HG02642 (cell line): ENCODE measurements around the gene LRRTM4.
"Not testable (repeated sequence)": the region's sequence is repeated elsewhere in the genome, so short reads cannot be mapped to it uniquely, and the experiment has no call there.

Source experiments
- ATAC-seq: cut with Tn5 transposase; IDR thresholded peaks from one replicate; pipeline ENCODE4 v1.9.1; 2021; ENCODE audit warnings: mild to moderate bottlenecking; ENCODE audit not compliant: unreplicated experiment, poor library complexity

LRRTM4 gene

DNA sequence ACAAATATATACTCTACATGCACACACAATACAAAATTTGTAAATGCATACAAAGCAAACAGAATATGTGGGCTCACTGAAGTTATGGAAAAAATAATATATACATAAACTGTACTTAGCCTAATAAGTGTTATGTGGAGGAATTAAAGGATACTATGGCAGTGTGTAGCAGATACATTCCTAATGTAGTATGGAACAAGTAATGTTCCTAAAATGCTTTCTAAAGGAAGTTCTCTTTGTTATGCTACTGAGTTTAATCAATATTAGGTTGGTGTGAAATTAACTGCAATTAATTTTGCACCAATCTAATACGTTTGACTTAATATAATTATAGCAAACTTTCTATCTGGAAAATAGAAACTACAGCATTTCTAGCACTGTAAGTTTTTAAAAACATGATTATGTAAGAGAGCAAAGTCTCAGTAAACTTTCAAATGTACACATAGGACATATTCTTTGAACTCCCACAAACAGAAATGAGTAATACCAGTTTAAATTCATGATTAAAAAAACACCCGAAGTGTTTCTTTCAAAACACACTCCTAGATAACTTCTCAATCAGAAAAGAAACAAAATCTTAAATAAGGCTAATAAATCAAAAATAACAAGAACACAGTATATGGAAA lies 331.3 kb downstream of the LRRTM4 start:
- ATAC-seq: no peak

DNA sequence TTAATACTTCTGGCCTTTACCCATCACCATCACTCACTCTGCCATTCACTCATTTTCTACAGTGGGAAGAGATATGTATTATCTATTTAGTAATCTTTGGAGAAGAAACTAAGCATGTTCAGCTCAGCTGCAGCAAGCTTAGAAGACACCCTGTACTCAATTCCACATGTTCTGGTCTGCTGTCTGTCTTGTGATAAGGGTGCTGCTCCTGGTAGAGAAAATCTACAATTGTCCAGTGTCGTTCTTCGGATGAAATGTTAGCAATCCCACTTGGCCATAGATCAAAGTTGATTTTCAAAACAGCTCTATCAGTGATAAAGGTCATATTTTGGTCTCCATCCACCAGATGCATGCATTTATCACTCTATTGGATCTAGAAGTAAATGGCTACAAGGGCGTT lies 337.1 kb downstream of the LRRTM4 start:
- no peak for ATAC-seq

DNA sequence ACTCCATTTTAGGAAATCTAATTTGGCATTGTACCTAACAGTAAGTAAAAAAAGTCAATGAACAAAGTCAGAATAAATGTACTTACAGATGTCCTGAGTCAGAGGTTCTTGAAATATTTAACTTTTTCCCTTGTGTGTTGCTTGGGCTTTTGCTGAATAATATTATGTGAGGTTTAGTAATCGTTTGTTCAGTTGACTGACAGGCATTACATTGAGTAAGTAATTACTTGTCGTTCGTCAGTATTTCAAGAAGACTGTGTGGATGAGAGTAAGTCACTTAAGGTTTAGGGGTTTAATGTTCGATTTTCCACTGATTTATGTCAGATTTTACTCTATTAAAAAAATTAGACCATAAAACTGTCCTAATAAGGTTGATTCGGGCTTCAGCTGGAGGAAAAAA lies 342.9 kb downstream of the LRRTM4 start:
- no peak for ATAC-seq

DNA sequence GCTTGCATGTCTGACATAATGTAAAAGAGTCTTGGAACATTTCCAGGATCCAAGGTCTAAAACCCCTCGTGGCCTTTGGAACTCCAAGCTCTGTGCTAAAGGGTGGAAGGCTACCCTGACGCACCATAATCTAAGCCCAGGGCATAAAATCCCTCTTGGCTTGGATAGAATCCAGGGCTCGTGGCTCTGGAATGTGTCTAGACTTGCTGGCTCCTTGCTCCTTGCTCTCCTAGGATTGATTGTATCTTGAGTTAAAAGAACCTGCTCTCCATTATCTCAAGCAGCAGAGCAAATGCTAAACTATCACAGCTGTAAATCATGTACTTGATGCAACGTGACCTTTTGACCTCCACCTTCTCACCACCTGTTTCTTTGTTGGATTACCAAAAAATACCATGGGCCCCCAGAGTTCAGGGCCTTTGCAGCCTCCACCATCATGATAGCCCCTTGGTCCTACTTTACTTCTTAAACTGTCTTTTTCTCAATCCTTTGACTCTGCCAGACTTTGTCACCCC lies 346.9 kb downstream of the LRRTM4 start:
- ATAC-seq: not testable (repeated sequence)

DNA sequence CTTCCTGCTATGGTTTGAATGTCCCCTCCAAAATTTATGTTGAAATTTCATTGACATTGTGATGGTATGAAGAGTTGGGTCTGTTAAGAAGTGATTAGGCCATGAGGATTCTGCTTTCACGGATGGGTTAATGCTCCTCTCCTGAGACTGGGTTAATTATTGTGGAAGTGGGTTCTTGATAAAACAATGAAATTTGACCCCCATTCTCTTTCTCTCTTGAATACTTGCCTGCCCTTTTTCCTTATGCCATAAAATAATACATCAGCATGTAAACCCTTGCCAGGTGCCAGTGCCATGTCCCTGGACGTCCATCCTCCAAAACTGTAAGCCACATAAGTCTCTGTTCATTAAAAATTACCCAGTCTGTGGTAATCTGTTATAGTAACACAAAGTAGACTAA lies 352.8 kb downstream of the LRRTM4 start:
- ATAC-seq: no peak

DNA sequence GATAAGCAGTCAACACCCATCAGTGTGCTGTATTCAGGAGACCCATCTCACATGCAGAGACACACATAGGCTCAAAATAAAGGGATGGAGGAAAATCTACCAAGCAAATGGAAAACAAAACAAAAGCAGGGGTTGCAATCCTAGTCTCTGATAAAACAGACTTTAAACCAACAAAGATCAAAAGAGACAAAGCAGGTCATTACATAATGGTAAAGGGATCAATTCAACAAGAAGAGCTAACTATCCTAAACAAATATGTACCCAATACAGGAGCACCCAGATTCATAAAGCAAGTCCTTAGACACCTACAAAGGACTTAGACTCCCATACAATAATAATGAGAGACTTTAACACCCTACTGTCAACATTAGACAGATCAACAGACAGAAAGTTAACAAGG lies 358.2 kb downstream of the LRRTM4 start:
- ATAC-seq: not testable (repeated sequence)

DNA sequence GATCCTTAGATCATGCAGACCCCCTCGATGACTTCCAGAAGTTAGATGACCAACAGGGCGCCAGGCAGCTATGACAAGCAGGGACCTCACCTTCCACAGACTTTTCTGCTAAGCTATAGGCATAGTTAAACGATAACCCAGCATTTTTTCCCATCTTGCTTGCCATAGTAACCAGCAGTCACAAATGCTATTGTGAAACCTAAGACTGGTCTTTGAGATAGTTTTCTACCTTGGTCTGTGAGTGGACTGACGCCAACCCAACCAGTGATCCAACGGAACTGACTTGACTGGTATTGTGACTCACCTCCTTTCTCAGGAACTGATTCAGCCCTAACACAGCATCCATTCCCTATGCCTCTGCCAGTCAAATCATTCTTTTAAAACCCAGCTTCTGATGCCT lies 361.2 kb downstream of the LRRTM4 start:
- no peak for ATAC-seq

DNA sequence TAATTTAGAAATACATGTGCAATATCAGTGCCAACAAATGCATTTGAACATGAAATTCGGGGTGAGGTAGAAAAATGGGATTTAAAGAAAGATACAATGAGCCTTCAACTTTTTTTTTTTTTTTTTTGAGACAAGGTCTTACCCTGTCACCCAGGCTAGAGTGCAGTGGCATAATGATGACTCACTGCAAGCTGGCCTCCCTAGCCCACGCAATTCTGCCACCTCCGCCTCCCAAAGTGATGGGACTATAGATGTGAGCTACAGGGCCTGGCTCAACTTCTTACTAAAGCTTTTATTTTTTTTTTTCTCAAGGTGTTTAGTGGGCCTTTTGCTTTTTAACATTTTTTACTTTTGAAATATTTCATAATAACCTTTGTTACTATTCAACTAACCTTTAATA lies 365.6 kb downstream of the LRRTM4 start:
- no peak for ATAC-seq

DNA sequence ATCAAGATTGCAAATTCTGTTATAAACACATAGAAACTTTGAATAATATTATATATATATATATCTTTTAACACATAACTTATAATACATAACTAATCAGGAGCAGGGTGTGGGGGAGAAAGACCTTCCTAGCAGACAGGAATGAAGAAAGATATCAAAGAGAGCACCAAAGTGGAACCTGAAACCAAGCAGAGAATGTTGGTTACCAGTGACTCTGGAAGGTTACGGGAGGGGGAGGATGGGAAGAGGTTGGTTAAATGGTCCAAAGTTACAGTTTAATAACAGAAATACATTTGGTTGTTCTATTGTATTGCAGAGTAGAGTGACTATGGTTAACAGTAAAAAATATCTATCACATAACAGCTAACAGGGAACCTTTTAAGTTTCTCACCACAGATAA lies 366.7 kb downstream of the LRRTM4 start:
- ATAC-seq: no peak

DNA sequence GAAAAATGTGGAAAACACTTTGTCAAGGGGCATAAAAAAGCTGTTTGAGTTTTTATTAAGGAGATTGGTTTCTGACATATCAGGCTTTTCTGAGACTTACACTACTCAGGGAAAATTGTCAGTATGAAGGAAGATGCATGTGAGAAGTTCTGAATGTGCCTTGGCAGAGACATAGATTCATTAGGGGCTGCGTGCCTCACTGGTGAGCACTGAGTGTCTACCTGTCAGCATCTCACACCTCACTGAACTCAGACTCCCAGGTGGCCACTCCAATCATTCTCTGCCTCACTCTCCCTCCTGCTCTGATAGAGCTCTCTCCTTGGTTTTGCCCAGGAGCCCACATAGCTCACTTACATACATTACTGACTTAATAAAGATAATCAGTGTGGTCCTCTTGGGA lies 372.6 kb downstream of the LRRTM4 start:
- no peak for ATAC-seq

DNA sequence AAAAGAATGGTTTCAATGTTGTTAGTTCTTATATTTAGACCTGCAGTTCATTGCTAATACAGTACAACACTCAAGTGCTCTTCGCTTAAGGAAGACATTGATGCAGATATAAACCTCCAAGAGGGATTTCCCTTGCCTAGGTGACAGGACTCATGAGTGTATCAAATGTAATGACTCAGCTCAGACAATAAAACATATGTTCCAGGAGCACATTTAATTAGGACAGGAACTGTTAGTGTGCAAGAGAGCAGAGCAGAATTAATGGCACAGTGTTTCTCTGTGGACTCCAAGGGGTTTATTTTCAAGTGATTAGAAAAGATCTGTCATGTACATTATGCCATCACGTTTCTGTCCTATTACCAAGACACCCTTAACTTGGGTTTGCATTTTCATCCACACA lies 375.0 kb downstream of the LRRTM4 start:
- ATAC-seq: no peak

DNA sequence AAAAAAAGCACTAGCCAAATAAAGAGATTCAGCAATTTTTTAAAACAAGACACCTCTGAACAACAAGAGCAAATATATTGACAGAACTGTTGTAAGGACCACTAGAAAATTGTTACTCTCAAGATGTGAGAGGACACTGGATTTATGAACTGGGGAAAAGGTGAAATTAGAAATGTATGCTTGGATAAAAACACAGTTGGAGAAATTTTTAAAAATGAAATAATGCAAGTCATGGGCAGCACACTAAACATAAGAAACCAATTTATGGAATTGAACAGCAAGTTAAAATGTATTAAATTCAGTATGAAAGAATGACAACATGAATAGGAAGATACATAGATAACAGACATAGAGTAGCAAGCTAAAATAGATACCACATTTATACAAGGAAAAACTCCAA lies 377.4 kb downstream of the LRRTM4 start:
- ATAC-seq: no peak

DNA sequence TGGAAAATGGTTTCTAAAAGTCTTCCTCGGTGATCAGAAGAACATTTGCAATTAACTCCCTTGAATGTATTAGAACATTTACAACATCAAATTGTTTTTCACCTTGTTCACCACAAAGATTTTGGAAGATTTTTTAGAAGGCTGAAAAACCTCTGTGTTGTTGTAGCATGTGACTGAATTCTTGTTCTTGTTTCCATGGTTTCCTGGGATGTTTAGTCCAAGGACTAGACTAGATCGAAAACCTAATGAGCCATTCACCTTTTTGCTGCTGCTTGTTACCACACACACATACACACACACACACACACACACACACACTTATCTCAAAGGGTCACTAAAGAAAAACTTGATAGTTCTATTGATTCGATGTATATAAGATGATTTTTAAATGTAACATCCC lies 380.0 kb downstream of the LRRTM4 start:
- ATAC-seq: no peak

DNA sequence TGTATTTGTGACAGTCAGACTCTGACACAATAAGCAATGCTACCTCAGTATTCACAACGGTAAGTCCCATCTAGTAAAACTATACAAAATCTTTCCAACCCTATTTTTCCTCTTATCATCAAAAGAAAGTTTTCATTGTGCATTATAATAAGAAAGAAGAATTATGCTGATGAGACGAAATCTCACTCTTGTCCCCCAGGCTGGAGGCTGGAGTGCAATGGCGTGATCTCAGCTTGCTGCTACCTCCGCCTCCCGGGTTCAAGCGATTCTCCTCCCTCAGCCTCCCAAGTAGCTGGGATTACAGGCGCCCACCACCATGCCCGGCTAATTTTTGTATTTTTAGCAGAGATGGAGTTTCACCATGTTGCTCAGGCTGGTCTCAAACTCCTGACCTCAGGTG lies 393.7 kb downstream of the LRRTM4 start:
- ATAC-seq: not testable (repeated sequence)

DNA sequence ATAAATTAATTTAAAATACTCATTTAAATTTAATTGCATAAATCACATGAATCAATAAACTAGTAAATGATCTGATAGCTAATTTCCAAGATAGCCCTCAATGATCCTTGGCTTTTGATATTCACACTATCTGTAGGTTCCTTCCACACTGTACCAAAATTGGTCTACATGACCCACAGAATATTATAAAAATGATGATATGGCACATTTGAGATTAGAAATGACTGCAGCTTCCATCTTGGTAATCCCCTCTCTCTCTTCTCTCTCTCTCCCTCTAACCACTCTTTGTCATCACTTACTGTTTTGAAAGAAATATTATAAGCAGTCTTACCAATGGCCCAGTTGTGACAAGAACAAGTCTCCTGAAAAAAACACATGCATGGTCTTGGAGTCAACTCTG lies 394.8 kb downstream of the LRRTM4 start:
- no peak for ATAC-seq

DNA sequence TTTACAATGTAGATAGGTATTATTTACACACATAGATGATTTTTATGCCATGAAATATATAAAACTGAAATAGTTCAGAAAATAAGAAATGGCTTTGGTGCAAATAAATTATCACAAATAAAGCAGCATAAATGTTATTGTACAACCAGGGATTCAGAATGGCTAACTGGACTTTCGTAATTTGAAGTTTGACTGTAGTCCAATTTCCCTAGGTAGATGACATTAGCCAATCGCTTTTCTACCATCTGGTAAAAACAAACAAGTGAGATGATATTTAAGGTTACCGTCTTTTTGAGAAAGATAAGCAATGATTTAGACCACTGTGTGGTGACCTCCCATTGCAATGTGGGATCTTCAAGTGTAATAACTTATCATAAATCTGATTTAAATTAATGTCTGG lies 400.7 kb downstream of the LRRTM4 start:
- ATAC-seq: no peak

DNA sequence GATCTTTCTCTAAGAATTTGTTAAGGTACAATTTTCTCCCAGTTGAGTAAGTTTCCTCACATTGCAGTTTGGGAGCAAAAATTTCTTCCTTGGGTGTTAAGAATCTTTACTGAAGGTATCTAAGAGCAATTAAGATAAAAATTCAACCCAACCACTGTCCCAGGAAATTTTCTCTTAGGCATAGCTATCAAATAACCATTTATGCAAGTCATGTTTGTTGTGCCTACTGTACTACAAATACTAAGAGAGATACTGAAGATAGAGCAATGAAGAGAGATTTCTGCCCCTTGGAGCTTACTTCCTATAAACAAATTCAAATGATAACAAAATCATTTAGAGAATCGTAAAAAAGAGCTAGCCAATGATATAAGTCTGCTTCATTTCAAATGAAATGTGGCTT lies 402.8 kb downstream of the LRRTM4 start:
- ATAC-seq: no peak

DNA sequence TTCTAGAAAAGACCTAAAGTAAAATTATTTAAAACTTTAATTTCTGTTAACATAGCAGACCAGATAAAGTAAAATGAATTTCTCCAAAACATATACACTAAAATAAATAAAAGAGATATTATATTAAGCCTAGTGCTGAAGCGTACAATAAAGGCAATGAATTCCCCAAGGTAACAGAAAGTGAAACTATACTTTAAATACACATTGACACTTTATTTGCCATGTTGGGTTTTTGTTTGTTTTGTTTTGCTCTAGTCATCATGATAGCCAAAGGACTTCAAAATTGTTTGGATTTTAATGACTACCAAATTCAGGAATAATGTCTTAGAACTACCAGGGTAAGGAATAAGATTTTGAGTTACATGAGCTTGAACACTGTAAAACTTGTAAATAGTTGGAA lies 413.3 kb downstream of the LRRTM4 start:
- ATAC-seq: no peak

DNA sequence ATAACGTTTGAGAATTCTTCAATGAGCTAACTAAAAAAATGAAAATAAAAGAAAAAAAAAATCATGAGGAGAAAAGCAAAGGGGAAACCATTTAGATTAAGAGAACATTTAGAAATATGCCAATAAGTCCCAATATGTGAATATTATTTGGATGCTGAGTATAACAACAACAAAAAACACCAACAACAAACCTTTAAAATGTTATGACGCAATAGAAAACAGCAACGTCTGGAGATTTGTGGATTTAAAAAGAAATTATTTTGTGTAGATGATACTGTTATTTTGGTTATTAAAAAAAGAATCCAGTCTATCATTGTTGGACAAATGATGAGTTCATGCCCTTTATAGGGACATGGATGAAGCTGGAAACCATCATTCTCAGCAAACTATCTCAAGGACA lies 417.2 kb downstream of the LRRTM4 start:
- ATAC-seq: no peak

DNA sequence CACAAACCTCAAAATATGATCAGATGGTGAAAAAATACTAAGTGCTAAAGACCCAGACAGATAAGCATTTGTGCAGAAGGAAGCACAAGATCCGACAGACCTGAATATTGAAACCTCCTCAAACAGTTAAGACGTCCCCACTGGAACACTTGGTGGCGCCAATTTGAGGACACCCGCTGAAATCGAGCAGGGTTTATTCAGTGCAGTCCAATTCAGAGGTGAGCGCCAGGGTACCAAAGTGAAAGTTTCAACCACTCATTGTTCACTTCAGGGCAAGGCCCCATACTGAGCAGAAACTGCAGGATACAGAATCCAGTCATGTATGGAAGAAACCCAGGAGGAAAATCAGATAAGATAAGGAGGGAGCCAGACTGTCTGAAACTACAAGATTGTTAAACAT lies 417.6 kb downstream of the LRRTM4 start:
- ATAC-seq: no peak

DNA sequence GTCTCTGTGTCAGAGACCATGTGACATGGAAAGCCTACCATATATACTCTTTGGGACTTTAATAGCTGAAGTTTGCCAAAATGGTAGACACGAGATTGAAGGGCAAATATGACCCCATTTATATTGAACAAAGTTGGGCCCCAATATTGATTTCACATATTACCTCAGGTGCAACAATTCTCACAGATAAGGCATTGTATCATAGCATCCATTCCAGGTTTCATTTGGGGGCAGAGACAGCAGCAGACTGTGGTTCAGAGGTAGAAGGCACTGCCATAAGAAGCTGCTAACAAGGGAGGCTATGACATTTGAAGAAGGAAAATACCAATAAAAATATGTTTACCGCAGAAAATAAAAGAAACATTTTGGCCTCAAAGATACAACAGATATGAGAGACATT lies 419.2 kb downstream of the LRRTM4 start:
- ATAC-seq: no peak

DNA sequence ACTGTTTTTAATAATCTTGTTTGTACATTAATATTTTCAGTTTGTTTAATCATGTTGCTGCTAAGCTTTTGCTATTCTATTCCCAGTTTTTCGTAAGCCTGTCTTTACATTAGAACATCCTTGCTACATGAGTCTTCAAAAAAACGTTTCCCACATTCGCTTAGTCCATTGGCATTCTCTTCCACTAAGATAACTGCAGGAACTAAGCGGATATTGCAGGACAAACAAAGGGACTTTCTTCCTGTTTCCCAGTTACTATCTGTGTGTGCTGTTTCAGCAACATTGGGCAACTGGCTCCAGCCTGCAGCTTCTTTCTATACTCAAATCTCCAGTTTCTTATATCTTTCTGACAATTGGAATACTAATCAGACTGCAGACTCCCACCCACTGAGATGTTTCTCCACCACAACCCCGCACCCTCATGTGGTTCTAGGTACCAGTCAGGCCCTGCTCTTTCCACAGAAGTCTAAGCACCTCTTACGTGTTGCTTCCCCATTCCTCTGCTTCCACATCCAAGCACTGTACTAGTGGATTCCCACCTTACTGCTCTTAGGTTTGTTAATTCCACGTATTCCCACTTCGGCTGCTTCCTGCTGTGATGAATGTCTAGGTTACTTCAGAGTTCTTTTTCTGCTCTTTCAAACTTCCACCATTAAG lies 420.3 kb downstream of the LRRTM4 start:
- no peak for ATAC-seq
